GM10266 (cell line): ENCODE results near the gene SLC24A1.

Experiments used
- DNase-seq: peaks from one replicate; pipeline ENCODE4 v3.0.0; 2012; ENCODE audit errors: extremely low spot score
- CTCF ChIP-seq: IDR thresholded peaks from 2 replicates; pipeline ENCODE4 v1.5.1; 2012; ENCODE audit warnings: mild to moderate bottlenecking, low read depth; ENCODE audit not compliant: control insufficient read depth, insufficient read depth; ENCODE audit errors: missing control alignments

SLC24A1 gene

GRCh38 chr15:65660927-65661326 is 39.2 kb downstream of the SLC24A1 start:
- no peak for DNase-seq
- TF ChIP-seq CTCF = no peak

- no peak for TF ChIP-seq CTCF
- DNase-seq = no peak
Measured at GRCh38 chr15:65663521-65663920, 41.8 kb downstream of the SLC24A1 start.

GRCh38 chr15:65666257-65666656 is 44.5 kb downstream of the SLC24A1 start:
- no peak for TF ChIP-seq CTCF
- DNase-seq = no peak

- DNase-seq = no peak
Measured at GRCh38 chr15:65675551-65675950, 53.8 kb downstream of the SLC24A1 start.

GRCh38 chr15:65676123-65676522 is 54.4 kb downstream of the SLC24A1 start:
- no peak for DNase-seq
- TF ChIP-seq CTCF = no peak

More at GRCh38 chr15:65675551-65675950, 53.8 kb downstream of the SLC24A1 start:
- no peak for TF ChIP-seq CTCF

GRCh38 chr15:65680544-65680943 is 58.8 kb downstream of the SLC24A1 start:
- DNase-seq = no peak
- no peak for TF ChIP-seq CTCF

GRCh38 chr15:65682404-65682911 is 60.7 kb downstream of the SLC24A1 start:
- no peak for DNase-seq
- no peak for TF ChIP-seq CTCF
